K562 (cell line): Measurements from ENCODE around the gene PIRT. TPM values are rescaled to one million over a fixed set of nuclear protein-coding genes. Genes with fewer than 3 reads are reported as not detected.

Experiments
- ATAC-seq: fragments of 200-7000 bp; cut with Tn5 transposase; 3 replicates; pipeline ENCODE4 v1.9.1; 2020; ENCODE audit warnings: moderate library complexity
- BruUV-seq: library from RNA; stranded (reverse); fragments of 400-500 nt; replicated peaks from 2 replicates; lab custom pipeline; 2021; lab: Mats Ljungman, UMichigan
- CTCF ChIA-PET: fragments of 300-600 bp; formaldehyde crosslinking; extraction: SDS; loops from one replicate; lab custom pipeline; 2021; ENCODE audit warnings: low intra/inter-chr PET ratio; lab: Yijun Ruan, JAX
- POLR2A ChIA-PET: fragments of 300-600, 350-650 bp; sonication (Branson Sonifier 250); formaldehyde crosslinking; extraction: SDS; loops from one replicate; lab custom pipeline; 2021; ENCODE audit warnings: antibody characterized with exemption, inconsistent platforms; lab: Yijun Ruan, JAX
- DNase-seq, 4 experiments: peaks; one replicate each; pipeline versions ENCODE4 v3.0.0 to v3.0.0-alpha.2; 2011 to 2018; ENCODE audit warnings: low spot score in 3 of 4, mixed read lengths in 3 of 4; ENCODE audit errors: extremely low read depth in 1 of 4
- FAIRE-seq: peaks from 2 replicates; lab custom pipeline; 2011; peaks lifted over from hg19 to GRCh38; lab: Jason Lieb, UNC
- H2AFZ ChIP-seq: 2 replicates; pipeline ENCODE4 v1.6.0; 2011; ENCODE audit warnings: low read depth, low read length, control low read depth, inconsistent platforms
- H3K27ac ChIP-seq: fragments of 200-600 bp; 3 replicates; pipeline ENCODE4 v1.8.0; 2011; ENCODE audit warnings: low read depth, mild to moderate bottlenecking, control low read depth, inconsistent platforms, low read length, moderate library complexity, mixed read lengths; ENCODE audit errors: extremely low read depth
- H3K27me3 ChIP-seq, 2 experiments: fragments of 300-600 bp in 1 of 2; 2 replicates in 1 of 2; 3 replicates in 1 of 2; pipeline versions ENCODE4 v1.6.0 to v1.8.0; 2011; ENCODE audit warnings: inconsistent platforms in 2 of 2, low read length in 2 of 2, mild to moderate bottlenecking in 1 of 2, mixed read lengths in 1 of 2, moderate library complexity in 1 of 2; ENCODE audit not compliant: control insufficient read depth in 2 of 2, insufficient read depth in 2 of 2
- H3K36me3 ChIP-seq: fragments of 300-600 bp; 3 replicates; pipeline ENCODE4 v1.8.0; 2011; ENCODE audit warnings: mild to moderate bottlenecking, low read length, inconsistent platforms; ENCODE audit not compliant: control insufficient read depth, insufficient read depth
- H3K4me1 ChIP-seq, 2 experiments: fragments of 200-600 bp in 1 of 2; replicated peaks in 1 of 2; 2 replicates in 1 of 2; 3 replicates in 1 of 2; pipeline versions ENCODE4 v1.5.1 to v1.8.0; 2011; ENCODE audit warnings: inconsistent platforms in 2 of 2, low read length in 2 of 2, mild to moderate bottlenecking in 1 of 2, mixed read lengths in 1 of 2, moderate library complexity in 1 of 2; ENCODE audit not compliant: control insufficient read depth in 2 of 2, insufficient read depth in 2 of 2
- H3K4me2 ChIP-seq: 2 replicates; pipeline ENCODE4 v1.6.1; 2011; ENCODE audit warnings: low read length, control low read depth, inconsistent platforms, mixed read lengths; ENCODE audit not compliant: insufficient read depth
- H3K4me3 ChIP-seq: fragments of 200-600 bp; sonication (generic), shearing (Covaris generic); 2 replicates; pipeline ENCODE4 v1.5.1; 2016; ENCODE audit warnings: control low read depth, inconsistent platforms
- H3K79me2 ChIP-seq: fragments of 200-600 bp; 3 replicates; pipeline ENCODE4 v1.8.0; 2011; ENCODE audit warnings: low read length, inconsistent platforms; ENCODE audit not compliant: control insufficient read depth, insufficient read depth
- H3K9ac ChIP-seq, 2 experiments: 2 replicates each; pipeline versions ENCODE4 v1.6.0 to v1.6.1; 2011; ENCODE audit warnings: low read depth in 2 of 2, low read length in 2 of 2, control low read depth in 1 of 2, inconsistent platforms in 1 of 2, mild to moderate bottlenecking in 1 of 2, mixed read lengths in 1 of 2; ENCODE audit not compliant: insufficient read depth in 1 of 2
- H3K9me1 ChIP-seq: one replicate; pipeline ENCODE4 v1.6.0; 2011; ENCODE audit warnings: inconsistent platforms, mild to moderate bottlenecking, low read length, moderate library complexity; ENCODE audit not compliant: control insufficient read depth, insufficient read depth
- H3K9me3 ChIP-seq: replicated peaks from 2 replicates; pipeline ENCODE4 v1.5.1; 2011; ENCODE audit warnings: low read depth, low read length, inconsistent platforms; ENCODE audit not compliant: control insufficient read depth, insufficient read depth
- H4K20me1 ChIP-seq: replicated peaks from 2 replicates; pipeline ENCODE4 v1.6.1; 2011; ENCODE audit warnings: low read length, inconsistent platforms, mixed read lengths; ENCODE audit not compliant: control insufficient read depth, insufficient read depth
- ATF6 ChIP-seq: sonication (generic); formaldehyde crosslinking; IDR thresholded peaks from 2 replicates; pipeline ENCODE4 v1.4.0; 2020; ENCODE audit warnings: mild to moderate bottlenecking, missing genetic modification reagents
- DACH1 ChIP-seq: fragments of 450-650 bp; IDR thresholded peaks from 2 replicates; pipeline ENCODE4 v1.6.1; 2018; ENCODE audit not compliant: partially characterized antibody
- EHMT2 ChIP-seq: fragments of 450-650 bp; IDR thresholded peaks from 2 replicates; pipeline ENCODE4 v1.6.1; 2018; ENCODE audit warnings: antibody characterized with exemption
- EP400 ChIP-seq: fragments of 450-650 bp; IDR thresholded peaks from 2 replicates; pipeline ENCODE4 v1.6.1; 2017; ENCODE audit warnings: antibody characterized with exemption, mild to moderate bottlenecking, moderate library complexity
- FOXJ3 ChIP-seq: sonication (generic); formaldehyde crosslinking; IDR thresholded peaks from 2 replicates; pipeline ENCODE4 v1.4.0; 2020; ENCODE audit warnings: mild to moderate bottlenecking, missing genetic modification reagents
- FOXK2 ChIP-seq, 2 experiments: fragments of 450-650 bp; IDR thresholded peaks in 1 of 2; conservative IDR thresholded peaks in 1 of 2; 2 replicates each; pipeline ENCODE4 v1.6.1; 2016; ENCODE audit warnings: low read depth in 2 of 2, mild to moderate bottlenecking in 1 of 2
- KDM1A ChIP-seq, 2 experiments: fragments of 450-650 bp; IDR thresholded peaks; 2 replicates each; pipeline ENCODE4 v1.6.1; 2016; ENCODE audit warnings: mild to moderate bottlenecking in 2 of 2
- KLF13 ChIP-seq: fragments of 450-650 bp; IDR thresholded peaks from 2 replicates; pipeline ENCODE4 v1.6.1; 2016; ENCODE audit warnings: missing genetic modification characterization, low read depth, mild to moderate bottlenecking, missing compliant biosample characterization, moderate library complexity, borderline replicate concordance
- MAFG ChIP-seq: fragments of 450-650 bp; conservative IDR thresholded peaks from 2 replicates; pipeline ENCODE4 v1.6.1; 2016; ENCODE audit warnings: missing genetic modification characterization, missing compliant biosample characterization
- PTBP1 ChIP-seq: fragments of 200-400 bp; formaldehyde crosslinking; IDR thresholded peaks from 2 replicates; pipeline ENCODE4 v1.6.1; 2017; ENCODE audit warnings: low read depth, low read length
- RBM22 ChIP-seq: fragments of 200-400 bp; formaldehyde crosslinking; IDR thresholded peaks from 2 replicates; pipeline ENCODE4 v1.6.1; 2018; ENCODE audit warnings: low read length, low read depth; ENCODE audit not compliant: poor library complexity, severe bottlenecking
- SMARCA4 ChIP-seq: fragments of 450-650 bp; IDR thresholded peaks from 2 replicates; pipeline ENCODE4 v1.6.1; 2016
- SMARCB1 ChIP-seq: IDR thresholded peaks from 2 replicates; pipeline ENCODE4 v1.6.1; 2011; ENCODE audit warnings: improper control_type of control experiment, low read depth; ENCODE audit not compliant: insufficient read length
- STAT6 ChIP-seq: sonication (generic); formaldehyde crosslinking; IDR thresholded peaks from 2 replicates; pipeline ENCODE4 v1.8.1; 2023; ENCODE audit warnings: mild to moderate bottlenecking, missing genetic modification reagents
- TCF15 ChIP-seq: fragments of 250-450 bp; sonication (Bioruptor Pico); IDR thresholded peaks from 2 replicates; pipeline ENCODE4 v1.8.0; 2022; ENCODE audit warnings: moderate library complexity, mild to moderate bottlenecking, inconsistent platforms
- TCFL5 ChIP-seq: fragments of 250-450 bp; sonication (Bioruptor Pico); conservative IDR thresholded peaks from 2 replicates; pipeline ENCODE4 v1.6.1; 2021; ENCODE audit warnings: mild to moderate bottlenecking, moderate library complexity, matching md5 sums
- ZFP36 ChIP-seq: fragments of 150-350 bp; IDR thresholded peaks from 2 replicates; pipeline ENCODE4 v1.6.1; 2018; ENCODE audit warnings: low read length, low read depth; ENCODE audit not compliant: partially characterized antibody
- ZNF212 ChIP-seq: fragments of 450-650 bp; formaldehyde crosslinking; IDR thresholded peaks from 2 replicates; pipeline ENCODE4 v1.4.0; 2020; ENCODE audit warnings: mild to moderate bottlenecking
- ZNF561 ChIP-seq: fragments of 450-650 bp; formaldehyde crosslinking; conservative IDR thresholded peaks from 2 replicates; pipeline ENCODE4 v1.4.0; 2020; ENCODE audit warnings: mild to moderate bottlenecking, moderate library complexity
- ZNF780A ChIP-seq: fragments of 250-450 bp; sonication (Bioruptor Pico); IDR thresholded peaks from 2 replicates; pipeline ENCODE4 v1.5.0; 2021; ENCODE audit warnings: mild to moderate bottlenecking
- WGBS: fragments of 100-300 bp; shearing (Covaris generic); methylation state at CpG from one replicate; pipeline ENCODE4 v1.1.6; 2016; ENCODE audit warnings: low coverage, mixed read lengths; ENCODE audit not compliant: insufficient coverage; ENCODE audit errors: missing lambda C conversion rate; 5-methylcytosine and 5-hydroxymethylcytosine counted together
- in situ Hi-C: fragments of 300-500 bp; cut with MboI; formaldehyde crosslinking; loops from 4 replicates; pipeline ENCODE4 v1.15.0; 2018; ENCODE audit warnings: inconsistent platforms, mixed read lengths
- intact Hi-C: fragments of 100-400 bp; cut with micrococcal nuclease; formaldehyde crosslinking; loops from 2 replicates; pipeline ENCODE4 v1.14.2; 2022
- polyA plus RNA-seq, 8 experiments: library from polyadenylated mRNA; depleted of rRNA in 4 of 8; stranded (reverse) in 5 of 8; unstranded in 3 of 8; fragments of >200 nt; fragmentation: Nextera tagmentation in 2 of 8; fragmentation: Illumina TruSeq in 1 of 8; extraction: Ambion mirVana in 2 of 8; extraction: Trizol in 1 of 8; gene quantifications; 2 replicates each; pipeline versions ENCODE4 v1.2.1 to v1.2.3, GENCODE V29; 2011 to 2014; ENCODE audit warnings: inconsistent platforms in 1 of 8, missing spikeins in 1 of 8
- total RNA-seq, 7 experiments: library from RNA; depleted of rRNA in 6 of 7; stranded (reverse); fragments of >200 nt in 6 of 7; fragmentation: Illumina TruSeq in 2 of 7; extraction: Trizol in 2 of 7; gene quantifications; 2 replicates each; pipeline versions ENCODE4 v1.2.1 to v1.2.3, GENCODE V29; 2011 to 2021; ENCODE audit warnings: low replicate concordance in 1 of 7

The PIRT gene
- total and polyA plus RNA-seq, 9 of the 15 experiments (the other 6 are each of a cell fraction or from before 2014, with no cell fraction given), result not detected

- TF ChIP-seq SMARCB1, result no peak
- no peak for TF ChIP-seq ZNF561
These were observed 58.3 kb downstream of the PIRT start (continued) for GRCh38 chr17:10779609-10780008.

GRCh38 chr17:10777890-10778289, 60.0 kb downstream of the PIRT start:
- intact Hi-C loops, result no loop called here
- H3K36me3 ChIP-seq, result no peaks in the 10 kb centered on the region
- H3K27ac ChIP-seq, result no peak overlapping the region
- no peaks in the 10 kb centered on the region for H3K9me3 ChIP-seq
- CTCF ChIA-PET, result no interaction called here
- H3K4me1 ChIP-seq, result no peaks in the 10 kb centered on the region
- FAIRE-seq, result no peak
- no peaks in the 10 kb centered on the region for H3K27me3 ChIP-seq
- no peaks in the 10 kb centered on the region for H3K79me2 ChIP-seq
- no peaks in the 10 kb centered on the region for H3K9me1 ChIP-seq
- ATAC-seq, result no peak
- no peak overlapping the region for H3K4me3 ChIP-seq
- POLR2A ChIA-PET, result no interaction called here
- DNase-seq, result no peak
- no peak overlapping the region for H3K4me2 ChIP-seq
- 0% methylated on average over 6 of the region's 6 CpGs for WGBS
- BruUV-seq, result no TSS peak
- H2AFZ ChIP-seq, result no peak overlapping the region
- in situ Hi-C loops, result no loop called here
- no peak overlapping the region for H3K9ac ChIP-seq
- H4K20me1 ChIP-seq, result no peaks in the 10 kb centered on the region
- TF ChIP-seq KDM1A (IDR thresholded peaks at IDR 0.05) (no peak), MAFG (tag) (no peak), FOXJ3 (CRISPR knock-in tag) (no peak), TCFL5 (CRISPR knock-in tag) (no peak), ZNF780A (no peak), ZNF212 (CRISPR knock-in tag) (no peak), ZFP36 (no peak), DACH1 (no peak), EP400 (no peak), PTBP1 (no peak), SMARCA4 (no peak), FOXK2 (conservative IDR thresholded peaks at IDR 0.05 in 1 of 2, IDR thresholded peaks at IDR 0.05 in 1 of 2; ENCODE audit: low read depth in 2 of 2) (no peak), RBM22 (no peak), KLF13 (tag) (no peak), EHMT2 (no peak), ZNF561 (no peak), TCF15 (CRISPR knock-in tag) (no peak), ATF6 (CRISPR knock-in tag) (no peak), STAT6 (no peak)
